Lower leg skin (tissue), 3 donors: ENCODE data around the gene STX8.

Source experiments
- CTCF ChIP-seq, 3 donors: fragments of 450-650 bp; IDR thresholded peaks; one replicate each; pipeline ENCODE4 v1.5.1; 2016; ENCODE audit warnings: antibody characterized with exemption in 3 of 3, mild to moderate bottlenecking in 3 of 3, moderate library complexity in 2 of 3
- POLR2A ChIP-seq, 2 donors: fragments of 450-650 bp; IDR thresholded peaks; one replicate each; pipeline ENCODE4 v1.6.1; 2016 to 2017; ENCODE audit warnings: antibody characterized with exemption in 2 of 2, mild to moderate bottlenecking in 1 of 2, moderate library complexity in 1 of 2

DNA sequence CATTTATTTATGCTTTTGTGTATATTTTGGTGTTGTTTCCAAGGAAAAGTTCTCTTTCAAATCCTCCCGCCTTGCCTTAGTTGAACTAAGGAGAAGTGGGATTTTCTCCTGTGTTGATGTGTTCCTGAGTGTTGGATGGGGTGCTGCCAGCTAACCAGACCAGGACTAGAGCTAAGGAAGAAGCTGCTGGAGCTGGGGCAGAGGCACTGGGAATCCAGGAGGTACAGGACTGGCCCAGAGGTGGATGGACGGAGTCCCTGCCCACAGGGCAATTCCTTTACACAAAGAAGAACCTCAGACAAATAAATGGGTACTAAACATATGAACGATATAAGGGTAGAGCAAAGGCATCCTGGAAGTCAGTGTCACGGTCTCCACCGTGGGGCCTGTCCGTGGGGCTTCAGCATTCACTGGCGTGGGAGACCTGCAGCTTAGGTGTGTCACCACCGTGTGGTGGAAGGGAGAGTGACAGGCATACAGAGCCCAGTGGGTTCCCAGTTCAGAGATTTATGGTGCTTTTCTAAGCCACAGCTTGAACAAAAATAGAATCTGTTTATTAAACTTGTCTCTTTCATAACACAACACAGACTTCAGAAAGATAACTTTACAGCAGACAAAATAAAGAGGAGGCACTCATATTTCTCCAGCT, 283.6 kb downstream of the STX8 start:
- no peak for TF ChIP-seq CTCF (IDR thresholded peaks at IDR 0.05)
- no peak for TF ChIP-seq POLR2A (IDR thresholded peaks at IDR 0.05)
